Measurements from ENCODE around the gene LHFPL3.
"Not testable (repeated sequence)": the region's sequence is repeated elsewhere in the genome, so short reads cannot be mapped to it uniquely, and the experiment has no call there.

The LHFPL3 gene

DNA sequence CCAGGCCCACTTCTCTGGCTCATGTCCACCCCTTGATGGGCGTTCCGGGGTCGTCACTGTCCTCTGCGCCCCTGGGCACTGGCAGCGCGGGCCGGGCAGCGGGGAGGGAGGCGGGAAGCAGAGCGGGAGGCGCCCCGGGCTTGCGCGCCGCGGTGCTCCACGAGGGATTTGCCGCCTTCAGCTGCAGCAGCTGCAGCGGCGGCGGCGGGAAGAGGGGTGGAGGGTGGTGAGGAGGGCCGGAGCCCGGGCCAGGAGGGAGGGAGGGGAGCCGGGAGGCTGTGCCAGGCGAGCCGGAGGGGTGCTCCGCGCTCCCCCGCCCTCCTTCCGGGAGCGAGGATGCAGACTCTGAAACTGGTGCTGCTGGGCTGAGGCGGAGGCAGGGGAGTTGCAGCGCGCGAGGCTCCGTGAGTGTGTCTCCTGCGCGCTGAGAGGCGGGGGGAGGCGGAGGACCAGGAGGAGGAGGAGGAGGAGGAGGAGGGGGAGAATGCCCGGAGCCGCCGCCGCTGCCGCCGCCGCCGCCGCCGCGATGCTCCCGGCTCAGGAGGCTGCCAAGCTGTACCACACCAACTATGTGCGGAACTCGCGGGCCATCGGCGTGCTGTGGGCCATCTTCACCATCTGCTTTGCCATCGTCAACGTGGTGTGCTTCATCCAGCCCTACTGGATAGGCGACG lies at the start of gene LHFPL3:
Gene LHFPL3 (plus strand): TSS at position 308 of the 674 bp plus-strand sequence.
- DNase-seq (ENCODE audit: low read depth), result no peak
- peak within 1 kb of the TSS; percentile 44 for H3K4me3 ChIP-seq (ENCODE audit: low read length)
- TF ChIP-seq, protein P1, sequence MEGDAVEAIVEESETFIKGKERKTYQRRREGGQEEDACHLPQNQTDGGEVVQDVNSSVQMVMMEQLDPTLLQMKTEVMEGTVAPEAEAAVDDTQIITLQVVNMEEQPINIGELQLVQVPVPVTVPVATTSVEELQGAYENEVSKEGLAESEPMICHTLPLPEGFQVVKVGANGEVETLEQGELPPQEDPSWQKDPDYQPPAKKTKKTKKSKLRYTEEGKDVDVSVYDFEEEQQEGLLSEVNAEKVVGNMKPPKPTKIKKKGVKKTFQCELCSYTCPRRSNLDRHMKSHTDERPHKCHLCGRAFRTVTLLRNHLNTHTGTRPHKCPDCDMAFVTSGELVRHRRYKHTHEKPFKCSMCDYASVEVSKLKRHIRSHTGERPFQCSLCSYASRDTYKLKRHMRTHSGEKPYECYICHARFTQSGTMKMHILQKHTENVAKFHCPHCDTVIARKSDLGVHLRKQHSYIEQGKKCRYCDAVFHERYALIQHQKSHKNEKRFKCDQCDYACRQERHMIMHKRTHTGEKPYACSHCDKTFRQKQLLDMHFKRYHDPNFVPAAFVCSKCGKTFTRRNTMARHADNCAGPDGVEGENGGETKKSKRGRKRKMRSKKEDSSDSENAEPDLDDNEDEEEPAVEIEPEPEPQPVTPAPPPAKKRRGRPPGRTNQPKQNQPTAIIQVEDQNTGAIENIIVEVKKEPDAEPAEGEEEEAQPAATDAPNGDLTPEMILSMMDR (conservative IDR thresholded peaks at IDR 0.05; ENCODE audit: low read depth, low read length), result no peak

DNA sequence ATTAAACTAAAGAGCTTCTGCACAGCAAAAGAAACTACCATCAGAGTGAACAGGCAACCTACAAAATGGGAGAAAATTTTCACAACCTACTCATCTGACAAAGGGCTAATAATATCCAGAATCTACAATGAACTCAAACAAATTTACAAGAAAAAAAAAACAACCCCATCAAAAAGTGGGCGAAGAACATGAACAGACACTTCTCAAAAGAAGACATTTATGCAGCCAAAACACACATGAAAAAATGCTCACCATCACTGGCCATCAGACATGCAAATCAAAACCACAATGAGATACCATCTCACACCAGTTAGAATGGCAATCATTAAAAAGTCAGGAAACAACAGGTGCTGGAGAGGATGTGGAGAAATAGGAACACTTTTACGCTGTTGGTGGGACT lies 46.7 kb upstream of the LHFPL3 start:
- H3K4me3 ChIP-seq (ENCODE audit: low read length); DNase-seq (ENCODE audit: low read depth): not testable (repeated sequence)

DNA sequence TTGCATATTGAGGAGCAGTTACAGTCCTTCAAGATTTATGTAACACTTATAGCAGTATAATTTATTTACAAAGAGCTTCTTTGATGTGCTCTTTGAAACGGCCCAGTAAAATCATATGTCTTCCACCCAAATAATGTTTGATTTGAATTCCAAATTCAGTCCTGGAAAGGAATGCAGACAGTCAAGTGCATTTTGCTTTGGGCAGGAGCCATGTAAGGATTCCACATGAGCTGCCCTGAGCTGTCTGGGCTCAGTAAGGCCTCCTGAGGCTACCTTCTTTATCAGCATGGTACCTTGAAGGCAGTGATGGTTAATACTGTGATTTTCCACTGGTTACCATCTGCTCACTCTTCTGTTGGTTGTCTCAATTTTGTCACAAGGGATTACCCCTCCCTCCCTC lies 41.6 kb upstream of the LHFPL3 start:
- DNase-seq (ENCODE audit: low read depth), result no peak
- H3K4me3 ChIP-seq (ENCODE audit: low read length), result no peak overlapping the region
- TF ChIP-seq, protein P1 (conservative IDR thresholded peaks at IDR 0.05; ENCODE audit: low read depth, low read length), result no peak

DNA sequence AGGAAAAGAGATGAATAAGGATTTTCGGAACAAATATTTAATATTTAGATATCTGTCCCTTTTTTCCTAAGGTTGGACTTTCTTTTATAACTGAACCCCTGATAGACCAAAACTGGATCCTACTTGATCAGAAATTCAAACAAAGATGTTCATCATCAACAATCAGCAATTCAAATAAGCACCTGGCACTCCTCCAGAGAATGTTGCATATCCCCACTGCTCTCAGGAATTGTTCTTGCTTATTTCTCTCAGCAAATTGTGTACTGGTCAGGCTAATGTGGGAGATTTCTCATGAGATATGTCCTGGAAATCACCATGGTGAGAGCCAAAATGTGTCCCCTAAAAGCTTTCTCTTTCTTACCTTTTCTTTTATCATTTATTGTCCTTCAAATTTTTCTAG lies 40.3 kb upstream of the LHFPL3 start:
- no peak overlapping the region for H3K4me3 ChIP-seq (ENCODE audit: low read length)
- DNase-seq (ENCODE audit: low read depth), result no peak
- TF ChIP-seq, protein P1 (conservative IDR thresholded peaks at IDR 0.05; ENCODE audit: low read depth, low read length), result no peak

DNA sequence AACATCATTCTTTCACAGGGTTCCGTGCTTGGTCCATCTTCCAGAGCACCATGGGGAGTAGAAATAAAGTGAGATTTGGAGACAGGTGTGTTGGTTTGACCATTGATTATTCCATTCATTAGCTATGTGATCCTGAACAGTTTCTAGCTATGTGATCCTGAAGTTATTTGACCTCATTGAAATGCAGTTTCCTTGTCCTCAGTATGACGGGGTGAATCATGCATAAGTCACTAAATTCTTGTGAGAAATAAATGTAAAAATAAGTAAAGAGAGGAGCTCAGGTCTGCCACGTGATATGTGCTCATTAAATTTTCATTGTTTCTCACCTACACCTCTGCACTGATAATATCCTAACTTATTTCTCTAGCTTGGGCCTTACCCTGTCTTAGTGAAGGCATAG lies 34.1 kb upstream of the LHFPL3 start:
- TF ChIP-seq, protein P1 (conservative IDR thresholded peaks at IDR 0.05; ENCODE audit: low read depth, low read length), result no peak
- H3K4me3 ChIP-seq (ENCODE audit: low read length), result no peak overlapping the region
- no peak for DNase-seq (ENCODE audit: low read depth)

DNA sequence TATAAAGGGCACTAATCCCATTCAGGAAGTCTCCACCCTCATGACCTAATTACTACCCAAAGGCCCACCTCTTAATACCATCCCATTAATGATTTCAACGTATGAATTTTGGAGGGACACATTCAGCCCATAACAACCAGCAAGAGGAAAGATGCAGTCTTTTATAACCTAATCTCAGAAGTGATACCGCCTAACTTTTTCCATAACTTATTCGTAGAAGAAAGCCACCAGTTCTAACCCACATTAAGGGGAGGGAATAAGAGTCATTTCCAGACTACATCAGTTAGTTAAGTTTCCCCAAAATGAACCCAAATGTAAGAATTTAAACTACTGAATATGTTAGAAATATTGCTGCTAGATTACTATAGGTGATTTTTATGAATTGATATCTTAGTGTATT lies 32.1 kb upstream of the LHFPL3 start:
- TF ChIP-seq, protein P1 (conservative IDR thresholded peaks at IDR 0.05; ENCODE audit: low read depth, low read length), result no peak

DNA sequence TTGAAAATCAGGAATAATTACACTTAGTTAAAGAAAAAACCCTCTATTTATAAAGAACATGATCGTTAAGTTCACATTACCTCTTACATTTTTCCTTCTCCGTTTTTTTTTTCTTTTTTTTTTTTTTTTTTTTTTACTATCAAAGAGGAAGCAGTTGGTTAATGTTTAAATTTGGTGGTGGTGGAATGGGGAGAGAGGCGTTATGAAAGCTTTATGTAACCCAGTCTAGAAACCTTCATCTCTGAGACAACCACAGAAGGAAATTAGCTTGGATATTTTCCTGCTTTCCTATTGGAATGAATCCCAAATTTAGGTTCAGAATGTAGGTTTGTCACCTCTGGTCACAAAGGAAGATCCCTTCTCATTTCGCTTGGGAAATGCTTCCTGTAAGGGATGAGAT lies 31.5 kb upstream of the LHFPL3 start:
- DNase-seq (ENCODE audit: low read depth), result no peak
- no peak overlapping the region for H3K4me3 ChIP-seq (ENCODE audit: low read length)
- TF ChIP-seq, protein P1 (conservative IDR thresholded peaks at IDR 0.05; ENCODE audit: low read depth, low read length), result no peak

More for the DNA sequence above, 32.1 kb upstream of the LHFPL3 start:
- no peak for DNase-seq (ENCODE audit: low read depth)
- no peak overlapping the region for H3K4me3 ChIP-seq (ENCODE audit: low read length)

All from retinal pigment epithelial cell (primary cell).